ENCODE data around the gene GLI3.

Gene GLI3

DNA sequence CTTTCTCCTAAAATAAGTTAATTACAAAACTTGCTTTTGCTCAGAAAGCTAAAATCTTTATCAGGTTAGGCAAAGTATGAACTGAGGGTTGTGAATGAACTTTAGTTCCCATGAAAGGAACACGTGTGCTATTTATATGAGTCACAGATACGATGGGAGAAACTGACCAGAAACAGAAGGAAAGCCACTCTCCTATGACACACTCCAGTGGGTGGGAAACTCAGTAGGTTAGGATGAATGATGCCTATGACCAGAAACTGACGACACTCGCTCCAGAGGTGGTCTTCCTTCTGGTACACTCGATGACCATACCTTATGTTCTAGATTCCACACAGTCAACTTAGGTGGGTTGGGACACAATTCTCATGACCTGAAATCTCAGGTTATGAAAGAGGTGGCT is 318.4 kb downstream of the GLI3 start:
- peak; percentile 23 to 50 for DNase-seq

DNA sequence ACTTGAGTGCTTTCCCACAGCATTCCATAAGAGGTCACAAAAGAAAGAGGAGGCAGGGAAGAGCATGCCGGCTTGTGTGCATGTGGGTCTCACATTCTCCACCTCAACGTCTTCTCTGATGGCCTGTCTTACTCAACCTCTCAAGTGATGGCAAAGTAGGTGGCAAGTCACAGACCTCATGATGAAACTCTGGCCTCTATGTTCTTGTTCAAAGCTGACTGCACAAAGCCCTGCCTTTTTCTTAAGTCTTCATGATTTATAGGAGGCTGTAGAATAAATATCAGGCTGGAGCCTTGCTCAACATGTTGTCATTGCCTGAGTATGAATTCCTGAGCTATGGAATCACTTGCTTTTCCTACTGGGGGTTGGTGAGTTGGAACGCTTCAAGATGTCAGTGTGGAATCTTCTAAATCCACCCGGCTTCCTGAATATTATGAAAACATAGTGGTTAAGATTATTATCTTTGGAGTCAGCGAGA is 320.5 kb downstream of the GLI3 start:
- DNase-seq: peak in 1 of 2 donors; percentile 26

DNA sequence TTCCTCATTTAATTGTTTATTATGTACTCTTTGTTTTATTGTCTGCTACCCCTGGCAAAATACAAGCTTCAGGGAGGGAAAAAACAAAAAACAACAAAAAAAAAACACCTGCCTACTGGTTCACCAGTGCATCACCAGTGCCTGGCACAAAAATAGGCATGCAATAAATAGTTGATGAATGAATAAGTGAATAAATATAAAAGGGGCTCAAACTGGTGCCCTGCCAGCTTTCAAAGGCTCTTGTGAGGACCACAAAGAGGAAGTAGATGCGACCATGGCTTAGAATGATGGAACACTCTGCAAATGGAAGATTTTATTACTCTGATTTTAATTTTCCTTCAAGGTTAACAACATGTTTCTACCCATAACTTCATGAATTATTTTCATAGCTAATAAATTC is 321.1 kb downstream of the GLI3 start:
- no peak for DNase-seq

DNA sequence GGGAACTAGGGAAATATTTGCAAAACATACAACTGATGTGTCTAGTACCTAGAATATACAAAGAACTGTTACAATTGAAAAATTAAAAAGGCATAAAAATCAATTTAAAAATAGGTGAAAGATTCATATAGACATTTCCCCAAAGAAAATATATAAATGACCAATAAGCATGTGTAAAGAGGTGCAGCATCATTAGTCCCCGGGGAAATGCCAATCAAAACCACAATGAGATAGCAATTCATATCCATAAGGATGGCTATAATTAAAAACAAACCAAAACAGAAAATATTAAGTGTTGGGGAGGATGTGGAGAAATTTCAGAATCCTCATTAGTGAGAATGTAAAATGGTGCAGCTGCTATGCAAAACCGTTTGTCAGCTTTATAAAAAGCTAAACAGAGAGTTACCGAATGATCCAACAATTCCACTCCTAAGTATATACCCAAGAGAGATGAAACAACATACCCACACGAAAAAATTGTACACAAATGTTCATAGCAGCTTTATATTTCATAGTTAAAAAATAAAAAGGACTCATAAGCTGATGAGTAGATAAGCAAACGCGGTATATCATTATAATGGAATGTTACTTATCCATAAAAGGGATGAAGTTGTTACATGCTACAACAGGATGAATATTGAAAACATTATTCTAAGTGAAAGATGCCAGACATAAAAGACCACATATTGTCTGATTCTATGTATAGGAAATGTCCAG is 324.0 kb downstream of the GLI3 start:
- no peak for DNase-seq

DNA sequence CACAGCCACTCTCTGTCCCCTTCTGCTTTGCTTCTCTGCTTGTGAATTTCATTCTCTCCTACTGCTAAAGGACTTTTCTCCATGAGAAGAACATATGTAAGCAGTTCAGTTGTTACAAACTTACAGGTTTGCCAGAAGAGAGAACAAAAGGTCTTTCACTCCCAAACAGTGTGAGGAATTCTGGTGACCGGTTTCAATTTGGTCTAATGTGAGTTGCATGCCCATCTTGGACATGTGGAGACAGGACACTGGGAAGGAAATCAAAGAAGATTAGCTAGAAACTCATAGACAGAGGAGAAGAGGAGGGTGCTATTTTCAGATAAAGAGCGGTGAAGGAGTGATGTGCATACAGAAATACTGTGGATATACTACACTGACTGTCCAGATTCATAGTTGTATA is 324.6 kb downstream of the GLI3 start:
- no peak for DNase-seq

DNA sequence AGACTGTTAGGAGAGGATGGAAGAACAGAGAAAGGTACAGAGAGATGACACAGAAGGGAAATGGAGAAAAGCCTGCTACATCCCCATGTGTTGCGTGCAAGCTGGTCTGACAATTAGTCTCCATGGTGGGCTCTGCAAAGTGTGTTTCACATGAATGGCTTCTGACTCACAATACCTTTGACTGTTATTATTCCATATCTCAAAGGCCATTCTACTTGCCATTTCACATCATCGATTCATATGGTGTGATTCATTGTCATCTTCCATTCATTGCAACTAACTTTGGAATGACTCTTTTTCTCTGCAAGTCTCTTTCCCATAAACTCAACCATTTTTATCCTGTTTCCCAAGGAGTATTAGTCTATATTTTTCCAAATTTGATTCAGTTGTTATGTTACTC is 325.2 kb downstream of the GLI3 start:
- DNase-seq: no peak

All from inflammatory macrophage (primary cell).